Measurements from ENCODE around the gene PCDHB4. TPM values are rescaled to one million over a fixed set of nuclear protein-coding genes. Genes with fewer than 3 reads are reported as not detected.
"Not testable (repeated sequence)": the region's sequence is repeated elsewhere in the genome, so short reads cannot be mapped to it uniquely, and the experiment has no call there.

Gene PCDHB4
- polyA plus RNA-seq, 1 of the 3 experiments (the other 2 are of a cell fraction) = 0.51 TPM

DNA sequence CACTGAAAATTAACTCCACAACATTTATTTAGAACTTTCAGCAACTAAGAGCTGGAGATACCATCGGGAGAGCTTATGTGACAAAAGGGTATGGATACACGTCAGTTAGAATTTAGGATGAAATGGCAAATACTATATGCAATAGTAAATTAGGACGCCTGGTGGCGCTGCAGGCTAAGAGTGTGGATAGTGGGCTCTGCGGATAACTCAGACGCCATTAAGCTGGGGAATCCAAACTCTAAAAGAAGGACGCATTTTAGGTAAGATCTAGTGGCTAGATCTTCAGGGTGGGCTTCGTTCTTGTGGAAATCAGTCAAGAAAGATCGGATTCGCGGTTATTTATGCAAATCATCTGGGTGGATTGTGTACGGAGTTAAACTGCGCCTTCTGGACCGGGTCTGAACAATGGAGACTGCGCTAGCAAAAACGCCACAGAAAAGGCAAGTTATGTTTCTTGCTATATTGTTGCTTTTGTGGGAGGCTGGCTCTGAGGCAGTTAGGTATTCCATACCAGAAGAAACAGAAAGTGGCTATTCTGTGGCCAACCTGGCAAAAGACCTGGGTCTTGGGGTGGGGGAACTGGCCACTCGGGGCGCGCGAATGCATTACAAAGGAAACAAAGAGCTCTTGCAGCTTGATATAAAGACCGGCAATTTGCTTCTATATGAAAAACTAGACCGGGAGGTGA is 13.6 kb downstream of the PCDHB4 start, which contains the start of gene PCDHB5:
PCDHB5 (plus strand) TSS at position 177 of the 688 bp plus-strand sequence; CDS start at position 406, 229 bp downstream.
- Histone ChIP-seq H3F3A (replicated peaks; ENCODE audit: insufficient read depth) (no peaks in the 10 kb centered on the region), H3K9ac (no peak within 1 kb of the TSS), H4K20me1 (ENCODE audit: insufficient read depth) (no peaks in the 10 kb centered on the region), H2AFZ (ENCODE audit: low read depth) (no peak within 1 kb of the TSS), H3K4me2 (no peak within 1 kb of the TSS), H3K79me2 (ENCODE audit: insufficient read depth) (no peaks in the 10 kb centered on the region), H3K9me2 (no peaks in the 10 kb centered on the region), H3K27me3 (ENCODE audit: insufficient read depth) (no peaks in the 10 kb centered on the region), H3K4me3 (ENCODE audit: low read depth in 2 of 2, low read length in 1 of 2) (no peak within 1 kb of the TSS; a peak in 2 of 4 replicates), H3K4me1 (ENCODE audit: control insufficient read depth in 1 of 2, insufficient read depth in 2 of 2, low read depth in 1 of 2, low read length in 1 of 2) (no peaks in the 10 kb centered on the region), H3K9me3 (0 out of 2 replicates have a peak, but pooled peaks cover 3% of the 10 kb centered on the region), H3K36me3 (replicated peaks in 1 of 2; ENCODE audit: control insufficient read depth in 1 of 2, insufficient read depth in 2 of 2, low read length in 1 of 2) (no peaks in the 10 kb centered on the region), H3K27ac (ENCODE audit: low read depth in 2 of 2, low read length in 1 of 2) (no peak within 1 kb of the TSS)
- ChIA-PET POLR2A (no interaction called here), CTCF (interaction anchor here (1.1 to 1.6 kb wide), 2 partner anchors 15 to 42 kb away, joined by 4 to 5 read pairs; partner anchors contain the start of gene PCDHB6)
- no peak for TF ChIP-seq SMC3 (IDR thresholded peaks at IDR 0.05; ENCODE audit: low read depth, low read length)
- TF ChIP-seq, protein P1, sequence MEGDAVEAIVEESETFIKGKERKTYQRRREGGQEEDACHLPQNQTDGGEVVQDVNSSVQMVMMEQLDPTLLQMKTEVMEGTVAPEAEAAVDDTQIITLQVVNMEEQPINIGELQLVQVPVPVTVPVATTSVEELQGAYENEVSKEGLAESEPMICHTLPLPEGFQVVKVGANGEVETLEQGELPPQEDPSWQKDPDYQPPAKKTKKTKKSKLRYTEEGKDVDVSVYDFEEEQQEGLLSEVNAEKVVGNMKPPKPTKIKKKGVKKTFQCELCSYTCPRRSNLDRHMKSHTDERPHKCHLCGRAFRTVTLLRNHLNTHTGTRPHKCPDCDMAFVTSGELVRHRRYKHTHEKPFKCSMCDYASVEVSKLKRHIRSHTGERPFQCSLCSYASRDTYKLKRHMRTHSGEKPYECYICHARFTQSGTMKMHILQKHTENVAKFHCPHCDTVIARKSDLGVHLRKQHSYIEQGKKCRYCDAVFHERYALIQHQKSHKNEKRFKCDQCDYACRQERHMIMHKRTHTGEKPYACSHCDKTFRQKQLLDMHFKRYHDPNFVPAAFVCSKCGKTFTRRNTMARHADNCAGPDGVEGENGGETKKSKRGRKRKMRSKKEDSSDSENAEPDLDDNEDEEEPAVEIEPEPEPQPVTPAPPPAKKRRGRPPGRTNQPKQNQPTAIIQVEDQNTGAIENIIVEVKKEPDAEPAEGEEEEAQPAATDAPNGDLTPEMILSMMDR (IDR thresholded peaks at IDR 0.05) = peak; percentile 36
- 50% methylated on average over 22 of the region's 22 CpGs for WGBS (ENCODE audit: low lambda C conversion rate)
- DNase-seq = no peak

DNA sequence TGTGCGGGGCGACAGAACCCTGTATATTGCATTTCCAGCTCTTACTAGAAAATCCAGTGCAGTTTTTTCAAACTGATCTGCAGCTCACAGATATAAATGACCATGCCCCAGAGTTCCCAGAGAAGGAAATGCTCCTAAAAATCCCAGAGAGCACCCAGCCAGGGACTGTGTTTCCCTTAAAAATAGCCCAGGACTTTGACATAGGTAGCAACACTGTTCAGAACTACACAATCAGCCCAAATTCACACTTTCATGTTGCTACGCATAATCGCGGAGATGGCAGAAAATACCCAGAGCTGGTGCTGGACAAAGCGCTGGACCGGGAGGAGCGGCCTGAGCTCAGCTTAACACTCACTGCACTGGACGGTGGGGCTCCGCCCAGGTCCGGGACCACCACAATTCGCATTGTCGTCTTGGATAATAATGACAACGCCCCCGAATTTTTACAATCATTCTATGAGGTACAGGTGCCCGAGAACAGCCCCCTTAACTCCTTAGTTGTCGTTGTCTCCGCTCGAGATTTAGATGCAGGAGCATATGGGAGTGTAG is 14.2 kb downstream of the PCDHB4 start:
- Histone ChIP-seq H3K9ac (no peak overlapping the region), H4K20me1 (ENCODE audit: insufficient read depth) (no peaks in the 10 kb centered on the region), H3K9me2 (no peaks in the 10 kb centered on the region), H3K9me3 (0 out of 2 replicates have a peak, but pooled peaks cover 3% of the 10 kb centered on the region), H2AFZ (ENCODE audit: low read depth) (no peak overlapping the region), H3K27ac (ENCODE audit: low read depth in 2 of 2, low read length in 1 of 2) (no peak overlapping the region), H3F3A (replicated peaks; ENCODE audit: insufficient read depth) (no peaks in the 10 kb centered on the region), H3K4me1 (ENCODE audit: control insufficient read depth in 1 of 2, insufficient read depth in 2 of 2, low read depth in 1 of 2, low read length in 1 of 2) (no peaks in the 10 kb centered on the region), H3K36me3 (replicated peaks in 1 of 2; ENCODE audit: control insufficient read depth in 1 of 2, insufficient read depth in 2 of 2, low read length in 1 of 2) (no peaks in the 10 kb centered on the region), H3K4me3 (ENCODE audit: low read depth in 2 of 2, low read length in 1 of 2) (no peak overlapping the region; a peak in 1 of 4 replicates), H3K4me2 (no peak overlapping the region), H3K27me3 (ENCODE audit: insufficient read depth) (no peaks in the 10 kb centered on the region), H3K79me2 (ENCODE audit: insufficient read depth) (no peaks in the 10 kb centered on the region)
- DNase-seq = no peak
- TF ChIP-seq, protein P2, sequence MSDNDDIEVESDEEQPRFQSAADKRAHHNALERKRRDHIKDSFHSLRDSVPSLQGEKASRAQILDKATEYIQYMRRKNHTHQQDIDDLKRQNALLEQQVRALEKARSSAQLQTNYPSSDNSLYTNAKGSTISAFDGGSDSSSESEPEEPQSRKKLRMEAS (IDR thresholded peaks at IDR 0.05; ENCODE audit: low read depth) = no peak
- WGBS (ENCODE audit: low lambda C conversion rate) = 72% methylated on average over 19 of the region's 19 CpGs
- CTCF ChIA-PET = interaction anchor here (1.1 to 1.6 kb wide), 2 partner anchors 14 to 41 kb away, joined by 4 to 5 read pairs; partner anchors contain the start of gene PCDHB6
- POLR2A ChIA-PET = no interaction called here

DNA sequence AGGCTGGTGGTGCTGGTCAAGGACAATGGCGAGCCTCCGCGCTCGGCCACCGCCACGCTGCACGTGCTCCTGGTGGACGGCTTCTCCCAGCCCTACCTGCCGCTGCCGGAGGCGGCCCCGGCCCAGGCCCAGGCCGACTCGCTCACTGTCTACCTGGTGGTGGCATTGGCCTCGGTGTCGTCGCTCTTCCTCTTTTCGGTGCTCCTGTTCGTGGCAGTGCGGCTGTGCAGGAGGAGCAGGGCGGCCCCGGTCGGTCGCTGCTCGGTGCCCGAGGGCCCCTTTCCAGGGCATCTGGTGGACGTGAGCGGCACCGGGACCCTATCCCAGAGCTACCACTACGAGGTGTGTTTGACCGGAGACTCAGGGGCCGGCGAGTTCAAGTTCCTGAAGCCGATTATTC is 15.7 kb downstream of the PCDHB4 start:
- CTCF ChIA-PET = interaction anchor here (1.1 to 2.2 kb wide), 2 partner anchors 15 to 296 kb away, joined by 4 to 6 read pairs; partner anchors contain the start of genes PCDHA8 and PCDHB4
- H3K4me1 ChIP-seq (ENCODE audit: control insufficient read depth in 1 of 2, insufficient read depth in 2 of 2, low read depth in 1 of 2, low read length in 1 of 2); H4K20me1 ChIP-seq (ENCODE audit: insufficient read depth); H3K9ac ChIP-seq; H3F3A ChIP-seq (replicated peaks; ENCODE audit: insufficient read depth); H3K4me3 ChIP-seq (ENCODE audit: low read depth in 2 of 2, low read length in 1 of 2); H3K27me3 ChIP-seq (ENCODE audit: insufficient read depth); H2AFZ ChIP-seq (ENCODE audit: low read depth); DNase-seq; POLR2A ChIA-PET; H3K4me2 ChIP-seq; H3K27ac ChIP-seq (ENCODE audit: low read depth in 2 of 2, low read length in 1 of 2); H3K9me3 ChIP-seq; H3K79me2 ChIP-seq (ENCODE audit: insufficient read depth); H3K36me3 ChIP-seq (replicated peaks in 1 of 2; ENCODE audit: control insufficient read depth in 1 of 2, insufficient read depth in 2 of 2, low read length in 1 of 2); H3K9me2 ChIP-seq: not testable (repeated sequence)
- WGBS (ENCODE audit: low lambda C conversion rate) = 79% methylated on average over 20 of the region's 34 CpGs

All from SK-N-SH (cell line).